GM12878 (cell line): Measurements from ENCODE around the gene CPLX1. TPM values are rescaled to one million over a fixed set of nuclear protein-coding genes. Genes with fewer than 3 reads are reported as not detected.

Experiments used
- ATAC-seq: fragments of 200-7000 bp; cut with Tn5 transposase; 3 replicates; pipeline ENCODE4 v1.9.1; 2020; ENCODE audit warnings: mild to moderate bottlenecking, moderate library complexity
- BruUV-seq: library from RNA; stranded (reverse); fragments of 400-500 nt; replicated peaks from 2 replicates; lab custom pipeline; 2021; lab: Mats Ljungman, UMichigan
- CTCF ChIA-PET: fragments of 300-600 bp; sonication (Branson Sonifier 250); formaldehyde crosslinking; extraction: SDS; loops from one replicate; lab custom pipeline; 2021; ENCODE audit warnings: inconsistent platforms; lab: Yijun Ruan, JAX
- POLR2A ChIA-PET: fragments of 350-600 bp; formaldehyde crosslinking; extraction: SDS; loops from one replicate; lab custom pipeline; 2021; ENCODE audit warnings: inconsistent platforms; lab: Charles Lee
- RAD21 ChIA-PET: fragments of 300-600 bp; sonication (Branson Sonifier 250); formaldehyde crosslinking; loops from one replicate; lab custom pipeline; 2023; ENCODE audit warnings: antibody characterized with exemption; ENCODE audit not compliant: unreplicated experiment; lab: Charles Lee
- SMC1A ChIA-PET: fragments of 300-600 bp; sonication (Branson Sonifier 250); formaldehyde crosslinking; loops from one replicate; lab custom pipeline; 2023; ENCODE audit not compliant: unreplicated experiment, uncharacterized antibody; lab: Charles Lee
- DNase-seq: peaks from one replicate; pipeline ENCODE4 v3.0.0-alpha.2; 2011; ENCODE audit warnings: low read depth, low spot score
- FAIRE-seq: peaks from 3 replicates; lab custom pipeline; 2011; peaks lifted over from hg19 to GRCh38; lab: Jason Lieb, UNC
- H2AFZ ChIP-seq: 2 replicates; pipeline ENCODE4 v1.6.0; 2011; ENCODE audit warnings: low read depth, low read length, control low read depth; ENCODE audit not compliant: control insufficient read depth
- H3K27ac ChIP-seq: 2 replicates; pipeline ENCODE4 v1.5.1; 2011; ENCODE audit warnings: control low read depth; ENCODE audit not compliant: control insufficient read depth, insufficient read depth
- H3K27me3 ChIP-seq, 2 experiments: replicated peaks in 1 of 2; 2 replicates each; pipeline versions ENCODE4 v1.6.0 to v1.6.1; 2011; ENCODE audit warnings: low read length in 1 of 2; ENCODE audit not compliant: control insufficient read depth in 2 of 2, insufficient read depth in 2 of 2
- H3K36me3 ChIP-seq, 2 experiments: 2 replicates each; pipeline ENCODE4 v1.5.1; 2011; ENCODE audit warnings: low read length in 1 of 2; ENCODE audit not compliant: control insufficient read depth in 2 of 2, insufficient read depth in 2 of 2
- H3K4me1 ChIP-seq: 2 replicates; pipeline ENCODE4 v1.6.1; 2011; ENCODE audit warnings: mild to moderate bottlenecking, low read length, moderate library complexity, mixed read lengths; ENCODE audit not compliant: control insufficient read depth, insufficient read depth
- H3K4me2 ChIP-seq: 2 replicates; pipeline ENCODE4 v1.6.0; 2011; ENCODE audit warnings: control low read depth; ENCODE audit not compliant: control insufficient read depth, insufficient read depth
- H3K4me3 ChIP-seq: fragments of 200-600 bp; sonication (generic); 2 replicates; pipeline ENCODE4 v1.5.1; 2016
- H3K79me2 ChIP-seq: 2 replicates; pipeline ENCODE4 v1.6.0; 2011; ENCODE audit warnings: low read length; ENCODE audit not compliant: control insufficient read depth, insufficient read depth
- H3K9ac ChIP-seq: 2 replicates; pipeline ENCODE4 v1.8.0; 2011; ENCODE audit warnings: low read length, control low read depth, mixed read lengths; ENCODE audit not compliant: control insufficient read depth, insufficient read depth
- H3K9me3 ChIP-seq: replicated peaks from 3 replicates; pipeline ENCODE4 v1.5.1; 2011; ENCODE audit warnings: mild to moderate bottlenecking, low read length; ENCODE audit not compliant: control insufficient read depth, insufficient read depth
- H4K20me1 ChIP-seq: 2 replicates; pipeline ENCODE4 v1.6.0; 2011; ENCODE audit not compliant: control insufficient read depth, insufficient read depth
- CBX3 ChIP-seq: fragments of 200-600 bp; sonication (generic); IDR thresholded peaks from 2 replicates; pipeline ENCODE4 v1.6.1; 2016; ENCODE audit warnings: low read depth, borderline replicate concordance
- CTCF ChIP-seq, 3 experiments: IDR thresholded peaks in 2 of 3; conservative IDR thresholded peaks in 1 of 3; 2 replicates each; pipeline ENCODE4 v1.5.1; 2011; ENCODE audit warnings: low read depth in 3 of 3, low read length in 3 of 3, mild to moderate bottlenecking in 3 of 3, control low read depth in 2 of 3, moderate library complexity in 2 of 3, inconsistent platforms in 1 of 3, mixed read lengths in 1 of 3; ENCODE audit not compliant: control insufficient read depth in 2 of 3, insufficient read depth in 1 of 3; ENCODE audit errors: extremely low read depth in 1 of 3
- E4F1 ChIP-seq: fragments of 450-650 bp; IDR thresholded peaks from 2 replicates; pipeline ENCODE4 v1.6.1; 2018; ENCODE audit warnings: borderline replicate concordance, mild to moderate bottlenecking; ENCODE audit not compliant: partially characterized antibody
- ESRRA ChIP-seq: IDR thresholded peaks from 2 replicates; pipeline ENCODE4 v1.6.1; 2012; ENCODE audit warnings: mild to moderate bottlenecking, low read length, improper control_type of control experiment
- FOS ChIP-seq: IDR thresholded peaks from 3 replicates; pipeline ENCODE4 v1.6.1; 2011; ENCODE audit warnings: borderline replicate concordance; ENCODE audit not compliant: insufficient read length; ENCODE audit errors: extremely low read depth
- JUNB ChIP-seq: IDR thresholded peaks from 2 replicates; pipeline ENCODE4 v1.6.1; 2016; ENCODE audit warnings: antibody characterized with exemption, mild to moderate bottlenecking
- PKNOX1 ChIP-seq: fragments of 450-650 bp; IDR thresholded peaks from 2 replicates; pipeline ENCODE4 v1.6.1; 2016; ENCODE audit warnings: mild to moderate bottlenecking
- TAF1 ChIP-seq: IDR thresholded peaks from 2 replicates; pipeline ENCODE4 v1.6.1; 2011; ENCODE audit warnings: mild to moderate bottlenecking, low read depth, low read length, borderline replicate concordance
- ZNF207 ChIP-seq: fragments of 450-650 bp; IDR thresholded peaks from 2 replicates; pipeline ENCODE4 v1.6.1; 2014; ENCODE audit warnings: antibody characterized with exemption, mild to moderate bottlenecking, borderline replicate concordance
- WGBS: methylation state at CpG from one replicate; pipeline ENCODE4 v1.1.6; 2016; ENCODE audit warnings: low lambda C conversion rate; ENCODE audit not compliant: insufficient replicate concordance, insufficient coverage; ENCODE audit errors: missing lambda C conversion rate; 5-methylcytosine and 5-hydroxymethylcytosine counted together
- in situ Hi-C: fragments of 300-500 bp; cut with MboI; formaldehyde crosslinking; loops from 9 replicates; pipeline ENCODE4 v1.14.3; 2018; ENCODE audit warnings: mixed read lengths
- intact Hi-C: fragments of 100-400 bp; cut with micrococcal nuclease; formaldehyde crosslinking; loops from one replicate; pipeline ENCODE4 v1.14.2; 2022; ENCODE audit not compliant: unreplicated experiment
- polyA plus RNA-seq, 11 experiments: library from polyadenylated mRNA; depleted of rRNA in 4 of 11; unstranded in 6 of 11; stranded (reverse) in 5 of 11; fragments of >200 nt; fragmentation: Nextera tagmentation in 4 of 11; fragmentation: Illumina TruSeq in 1 of 11; extraction: Ambion mirVana in 4 of 11; extraction: Trizol in 1 of 11; gene quantifications; 1 replicate in 1 of 11; 2 replicates in 10 of 11; pipeline versions ENCODE4 v1.2.1 to v1.2.3, GENCODE V29; 2011 to 2016; ENCODE audit warnings: inconsistent platforms in 2 of 11, missing spikeins in 2 of 11, low read depth in 1 of 11
- total RNA-seq, 4 experiments: library from RNA; depleted of rRNA in 3 of 4; stranded (reverse); fragments of >200 nt in 3 of 4; fragmentation: Illumina TruSeq in 1 of 4; extraction: Trizol in 1 of 4; gene quantifications; 2 replicates each; pipeline versions ENCODE4 v1.2.1 to v1.2.3, GENCODE V29; 2013 to 2021

Gene CPLX1
- total and polyA plus RNA-seq, 10 of the 15 experiments (the other 5 are each of a cell fraction or from before 2014, with no cell fraction given) = 0.04 to 1.2 (median 0.13) TPM; not detected in 5

DNA sequence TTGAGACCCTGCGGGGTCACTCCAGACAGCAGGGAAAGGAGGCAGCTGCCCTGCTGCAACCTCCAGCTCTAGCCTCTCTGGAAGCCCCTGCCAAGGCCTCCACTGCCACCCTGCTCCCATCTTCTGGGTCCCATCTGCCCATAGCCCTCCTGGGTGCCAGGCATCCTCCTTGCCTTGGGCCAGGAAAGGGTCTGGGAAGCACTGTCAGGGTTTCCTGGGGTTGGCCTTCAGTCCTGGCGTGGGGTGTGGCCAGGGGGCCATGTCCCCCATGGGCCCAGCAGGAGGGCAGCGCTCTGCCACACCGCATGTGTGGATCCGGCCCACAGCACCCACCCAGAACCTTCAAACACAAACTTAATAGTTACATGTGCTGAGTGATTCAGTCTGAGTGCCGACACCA, 3.4 kb upstream of the CPLX1 start (continued):
- TF ChIP-seq CBX3 = no peak
- TF ChIP-seq PKNOX1 = no peak
- TF ChIP-seq E4F1 = no peak

DNA sequence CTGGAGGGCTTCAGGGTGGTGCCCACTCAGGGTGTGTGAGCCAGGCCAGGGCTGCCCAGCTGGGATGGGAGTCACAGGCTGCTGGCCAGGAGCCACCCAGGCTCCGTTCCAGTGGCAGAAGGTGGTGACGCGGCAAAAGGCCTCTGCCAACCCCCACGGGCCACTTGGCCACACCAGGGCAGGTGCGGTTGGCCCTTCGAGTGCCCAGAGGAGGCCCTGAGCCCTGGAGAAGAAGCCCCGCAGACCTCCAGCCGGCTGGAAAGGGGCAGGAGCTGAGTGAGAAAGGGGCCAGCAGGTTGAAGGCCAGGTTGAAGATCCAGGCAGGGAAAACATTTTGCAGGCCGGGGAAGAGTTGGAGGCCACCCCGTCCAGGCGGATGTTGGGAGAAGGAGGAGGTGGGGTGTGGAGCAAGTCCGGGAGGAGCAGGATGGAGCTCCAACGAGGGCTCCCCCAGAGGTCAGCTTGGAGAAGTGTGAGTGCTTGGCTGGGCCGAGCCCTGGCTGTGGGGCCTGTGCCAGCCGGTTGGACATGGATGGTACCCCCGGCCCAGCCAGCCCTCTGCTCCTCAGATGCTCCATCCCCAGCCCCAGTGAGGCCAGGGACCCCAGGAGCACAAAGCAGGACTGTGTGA, 2.8 kb upstream of the CPLX1 start:
- CTCF ChIA-PET = no interaction called here
- H3K4me3 ChIP-seq = no peak overlapping the region
- SMC1A ChIA-PET = no interaction called here
- H4K20me1 ChIP-seq = no peaks in the 10 kb centered on the region
- TF ChIP-seq CTCF (IDR thresholded peaks at IDR 0.05 in 2 of 3, conservative IDR thresholded peaks at IDR 0.05 in 1 of 3; ENCODE audit: control insufficient read depth in 2 of 3, extremely low read depth in 1 of 3, insufficient read depth in 1 of 3, low read depth in 3 of 3, low read length in 3 of 3) (0 out of 6 replicates have a peak, but pooled peaks of 1 of the 3 experiments have one; percentile 5), FOS (no peak), ZNF207 (no peak), ESRRA (no peak), JUNB (no peak), TAF1 (no peak)
- H3K79me2 ChIP-seq = no peaks in the 10 kb centered on the region
- no peaks in the 10 kb centered on the region for H3K36me3 ChIP-seq
- BruUV-seq = no TSS peak
- no peak overlapping the region for H3K9ac ChIP-seq
- DNase-seq (no peak), ATAC-seq (no peak), FAIRE-seq (no peak)
- H3K4me2 ChIP-seq = no peak overlapping the region
- intact Hi-C loops = no loop called here
- POLR2A ChIA-PET = no interaction called here
- H3K27ac ChIP-seq = no peak overlapping the region
- no peak overlapping the region for H2AFZ ChIP-seq
- H3K27me3 ChIP-seq = peaks cover 3 to 11% of the 10 kb centered on the region in 2 experiments
- no peaks in the 10 kb centered on the region for H3K4me1 ChIP-seq
- in situ Hi-C loops = no loop called here
- H3K9me3 ChIP-seq = peaks cover 5% of the 10 kb centered on the region; the same call in 2 of the 3 replicates
- RAD21 ChIA-PET = no interaction called here
- 32% methylated on average over 16 of the region's 16 CpGs for whole genome bisulfite sequencing
